ENCODE results near the gene CNN3. TPM values are rescaled to one million over a fixed set of nuclear protein-coding genes. Genes with fewer than 3 reads are reported as not detected.
"Not testable (repeated sequence)": the region's sequence is repeated elsewhere in the genome, so short reads cannot be mapped to it uniquely, and the experiment has no call there.

CNN3 gene
- total RNA-seq, 2 donors from 2014 or later, result 4.4 to 5.9 TPM

- no peak overlapping the region for H3K27ac Mint-ChIP-seq
- no peak for ATAC-seq
- no peaks in the 10 kb centered on the region for H3K9me3 Mint-ChIP-seq
- H3K36me3 Mint-ChIP-seq, result no peaks in the 10 kb centered on the region
- no peak for DNase-seq (ENCODE audit: low spot score in 2 of 2)
Observed at GRCh38 chr1:94953107-94953506, 26.2 kb upstream of the CNN3 start.

GRCh38 chr1:94952539-94952938, 25.6 kb upstream of the CNN3 start:
- no peak for DNase-seq (ENCODE audit: low spot score in 2 of 2)
- Mint-ChIP-seq H3K36me3 (no peaks in the 10 kb centered on the region), H3K9me3 (no peaks in the 10 kb centered on the region), H3K27ac (no peak overlapping the region)
- ATAC-seq, result no peak

GRCh38 chr1:94951509-94952208, 24.7 kb upstream of the CNN3 start:
- H3K9me3 Mint-ChIP-seq, result no peaks in the 10 kb centered on the region
- H3K36me3 Mint-ChIP-seq, result no peaks in the 10 kb centered on the region
- DNase-seq (ENCODE audit: low spot score in 2 of 2), result no peak
- ATAC-seq, result no peak
- no peak overlapping the region for H3K27ac Mint-ChIP-seq

GRCh38 chr1:94951046-94951445, 24.1 kb upstream of the CNN3 start:
- Mint-ChIP-seq H3K36me3 (no peaks in the 10 kb centered on the region), H3K27ac (no peak overlapping the region), H3K9me3 (no peaks in the 10 kb centered on the region)
- DNase-seq (ENCODE audit: low spot score in 2 of 2), result no peak
- no peak for ATAC-seq

- Mint-ChIP-seq H3K36me3 (no peaks in the 10 kb centered on the region), H3K27ac (no peak overlapping the region), H3K9me3 (no peaks in the 10 kb centered on the region)
- ATAC-seq (no peak), DNase-seq (ENCODE audit: low spot score in 2 of 2) (no peak)
Observed at GRCh38 chr1:94949681-94950661, 23.1 kb upstream of the CNN3 start.

GRCh38 chr1:94947437-94947836, 20.5 kb upstream of the CNN3 start:
- no peak overlapping the region for H3K27ac Mint-ChIP-seq
- H3K9me3 Mint-ChIP-seq, result no peaks in the 10 kb centered on the region
- DNase-seq (ENCODE audit: low spot score in 2 of 2) (no peak), ATAC-seq (no peak)
- no peaks in the 10 kb centered on the region for H3K36me3 Mint-ChIP-seq

GRCh38 chr1:94946886-94947285, 20.0 kb upstream of the CNN3 start:
- Mint-ChIP-seq H3K36me3 (no peaks in the 10 kb centered on the region), H3K9me3 (no peaks in the 10 kb centered on the region), H3K27ac (no peak overlapping the region)
- ATAC-seq (no peak), DNase-seq (ENCODE audit: low spot score in 2 of 2) (no peak)

- Mint-ChIP-seq H3K9me3 (no peaks in the 10 kb centered on the region), H3K36me3 (no peaks in the 10 kb centered on the region), H3K27ac (no peak overlapping the region)
- no peak for ATAC-seq
- DNase-seq (ENCODE audit: low spot score in 2 of 2), result no peak
Observed at GRCh38 chr1:94942171-94943128, 15.5 kb upstream of the CNN3 start.

GRCh38 chr1:94941480-94941879, 14.6 kb upstream of the CNN3 start:
- not testable (repeated sequence) for DNase-seq (ENCODE audit: low spot score in 2 of 2); H3K9me3 Mint-ChIP-seq; H3K36me3 Mint-ChIP-seq; H3K27ac Mint-ChIP-seq; ATAC-seq

- Mint-ChIP-seq H3K9me3 (no peaks in the 10 kb centered on the region), H3K36me3 (no peaks in the 10 kb centered on the region), H3K27ac (no peak overlapping the region)
- ATAC-seq, result no peak
- no peak for DNase-seq (ENCODE audit: low spot score in 2 of 2)
Observed at GRCh38 chr1:94940738-94941137, 13.8 kb upstream of the CNN3 start.

GRCh38 chr1:94937820-94938219, 10.9 kb upstream of the CNN3 start:
- ATAC-seq (no peak), DNase-seq (ENCODE audit: low spot score in 2 of 2) (no peak)
- Mint-ChIP-seq H3K36me3 (no peaks in the 10 kb centered on the region), H3K27ac (no peak overlapping the region), H3K9me3 (no peaks in the 10 kb centered on the region)

- no peak overlapping the region for H3K27ac Mint-ChIP-seq
- no peaks in the 10 kb centered on the region for H3K9me3 Mint-ChIP-seq
- no peaks in the 10 kb centered on the region for H3K36me3 Mint-ChIP-seq
- DNase-seq (ENCODE audit: low spot score in 2 of 2) (no peak), ATAC-seq (no peak)
Observed at GRCh38 chr1:94936861-94937620, 10.1 kb upstream of the CNN3 start.

GRCh38 chr1:94935476-94935875, 8.6 kb upstream of the CNN3 start:
- no peak for ATAC-seq
- Mint-ChIP-seq H3K36me3 (no peaks in the 10 kb centered on the region), H3K27ac (peak overlapping the region in 1 of 2 donors; percentile 72)

GRCh38 chr1:94935034-94935433, 8.1 kb upstream of the CNN3 start:
- ATAC-seq (no peak), DNase-seq (ENCODE audit: low spot score in 2 of 2) (no peak)
- Mint-ChIP-seq H3K9me3 (no peaks in the 10 kb centered on the region), H3K27ac (no peak overlapping the region), H3K36me3 (no peaks in the 10 kb centered on the region)

More at GRCh38 chr1:94935476-94935875, 8.6 kb upstream of the CNN3 start:
- DNase-seq (ENCODE audit: low spot score in 2 of 2), result no peak
- H3K9me3 Mint-ChIP-seq, result no peaks in the 10 kb centered on the region

GRCh38 chr1:94934551-94934950, 7.6 kb upstream of the CNN3 start:
- no peak overlapping the region for H3K27ac Mint-ChIP-seq
- no peak for DNase-seq (ENCODE audit: low spot score in 2 of 2)
- ATAC-seq, result no peak
- no peaks in the 10 kb centered on the region for H3K9me3 Mint-ChIP-seq
- no peaks in the 10 kb centered on the region for H3K36me3 Mint-ChIP-seq

GRCh38 chr1:94931254-94931841, 4.4 kb upstream of the CNN3 start:
- no peak overlapping the region for H3K27ac Mint-ChIP-seq
- no peaks in the 10 kb centered on the region for H3K9me3 Mint-ChIP-seq
- no peak for ATAC-seq
- H3K36me3 Mint-ChIP-seq, result peaks cover 0 to 8% of the 10 kb centered on the region in 2 donors
- no peak for DNase-seq (ENCODE audit: low spot score in 2 of 2)

Measured in activated naive CD4-positive, alpha-beta T cell treated with anti-CD3 and anti-CD28 coated beads, Interleukin-2, amount 50 U/mL, for 72 hours (primary cell).